SK-N-SH (cell line): ENCODE data around the gene SAPCD2. TPM values are rescaled to one million over a fixed set of nuclear protein-coding genes. Genes with fewer than 3 reads are reported as not detected.

Source experiments
- CTCF ChIA-PET: fragments of 300-600, 350-600 bp; formaldehyde crosslinking; extraction: SDS; loops from one replicate; lab custom pipeline; 2021; lab: Yijun Ruan, JAX
- POLR2A ChIA-PET: fragments of 350-600 bp; sonication (Branson Sonifier 250); formaldehyde crosslinking; extraction: SDS; loops from one replicate; lab custom pipeline; 2020; ENCODE audit warnings: antibody characterized with exemption, inconsistent platforms; lab: Yijun Ruan, JAX
- DNase-seq: peaks from one replicate; pipeline ENCODE4 v3.0.0; 2012
- H2AFZ ChIP-seq: fragments of 200-600 bp; sonication (generic); 2 replicates; pipeline ENCODE4 v1.8.1; 2016; ENCODE audit warnings: antibody characterized with exemption, mild to moderate bottlenecking, low read depth
- H3F3A ChIP-seq: fragments of 200-600 bp; sonication (generic); replicated peaks from 2 replicates; pipeline ENCODE3; 2016; ENCODE audit warnings: antibody characterized with exemption, mild to moderate bottlenecking; ENCODE audit not compliant: insufficient read depth
- H3K27ac ChIP-seq, 2 experiments: fragments of 200-500 bp in 1 of 2; fragments of 200-600 bp in 1 of 2; sonication (Bioruptor generic) in 1 of 2; sonication (generic), shearing (Covaris generic) in 1 of 2; 2 replicates each; pipeline versions ENCODE4 v1.5.1 to v1.6.1; 2014 to 2016; ENCODE audit warnings: low read depth in 2 of 2, inconsistent platforms in 1 of 2, low read length in 1 of 2, mild to moderate bottlenecking in 1 of 2, mixed read lengths in 1 of 2
- H3K27me3 ChIP-seq: fragments of 200-600 bp; sonication (generic), shearing (Covaris generic); 2 replicates; pipeline ENCODE4 v1.6.1; 2016; ENCODE audit warnings: mixed run types; ENCODE audit not compliant: insufficient read depth
- H3K36me3 ChIP-seq, 2 experiments: fragments of 200-500 bp in 1 of 2; fragments of 200-600 bp in 1 of 2; sonication (Bioruptor generic) in 1 of 2; sonication (generic) in 1 of 2; replicated peaks in 1 of 2; 2 replicates each; pipeline versions ENCODE3 to v1.5.1; 2014 to 2016; ENCODE audit warnings: low read length in 1 of 2, mild to moderate bottlenecking in 1 of 2; ENCODE audit not compliant: insufficient read depth in 2 of 2, control insufficient read depth in 1 of 2
- H3K4me1 ChIP-seq, 2 experiments: fragments of 200-500 bp in 1 of 2; fragments of 200-600 bp in 1 of 2; sonication (Bioruptor generic) in 1 of 2; sonication (generic), shearing (Covaris generic) in 1 of 2; 2 replicates each; pipeline versions ENCODE4 v1.5.1 to v1.6.1; 2014 to 2016; ENCODE audit warnings: low read depth in 1 of 2, low read length in 1 of 2, mixed run types in 1 of 2; ENCODE audit not compliant: insufficient read depth in 2 of 2, control insufficient read depth in 1 of 2
- H3K4me2 ChIP-seq: fragments of 200-600 bp; sonication (generic), shearing (Covaris generic); 2 replicates; pipeline ENCODE4 v1.6.1; 2017; ENCODE audit warnings: mixed run types
- H3K4me3 ChIP-seq, 2 experiments: fragments of 200-500 bp in 1 of 2; fragments of 200-600 bp in 1 of 2; sonication (Bioruptor generic) in 1 of 2; sonication (generic), shearing (Covaris generic) in 1 of 2; 2 replicates each; pipeline versions ENCODE4 v1.5.1 to v1.8.1; 2014 to 2016; ENCODE audit warnings: low read depth in 2 of 2, inconsistent platforms in 1 of 2, low read length in 1 of 2, mild to moderate bottlenecking in 1 of 2, mixed read lengths in 1 of 2, moderate library complexity in 1 of 2
- H3K79me2 ChIP-seq: fragments of 200-600 bp; sonication (generic); 2 replicates; pipeline ENCODE4 v1.8.1; 2017; ENCODE audit warnings: mild to moderate bottlenecking; ENCODE audit not compliant: insufficient read depth
- H3K9ac ChIP-seq: fragments of 200-600 bp; sonication (generic); 2 replicates; pipeline ENCODE4 v1.6.1; 2017; ENCODE audit warnings: mixed run types
- H3K9me2 ChIP-seq: fragments of 200-600 bp; sonication (generic); 2 replicates; pipeline ENCODE4 v1.6.1; 2017; ENCODE audit warnings: mixed run types
- H3K9me3 ChIP-seq: fragments of 200-600 bp; sonication (generic); 2 replicates; pipeline ENCODE4 v1.6.1; 2017; ENCODE audit warnings: mixed run types, mild to moderate bottlenecking, moderate library complexity
- H4K20me1 ChIP-seq: fragments of 200-600 bp; sonication (generic); 2 replicates; pipeline ENCODE4 v1.6.1; 2017; ENCODE audit warnings: mild to moderate bottlenecking, mixed run types; ENCODE audit not compliant: insufficient read depth
- CHD2 ChIP-seq: fragments of 150-350 bp; IDR thresholded peaks from 2 replicates; pipeline ENCODE4 v1.6.1; 2018; ENCODE audit warnings: low read length; ENCODE audit not compliant: partially characterized antibody
- ELF1 ChIP-seq: IDR thresholded peaks from 2 replicates; pipeline ENCODE4 v1.4.0; 2012
- EP300 ChIP-seq, 2 experiments: IDR thresholded peaks; 2 replicates each; pipeline versions ENCODE4 v1.4.0 to v1.6.1; 2012; ENCODE audit warnings: borderline replicate concordance in 1 of 2, low read depth in 1 of 2, low read length in 1 of 2
- EZH2phosphoT487 ChIP-seq: fragments of 200-600 bp; sonication (generic); IDR thresholded peaks from 2 replicates; pipeline ENCODE4 v1.6.1; 2017; ENCODE audit warnings: low read depth, mixed run types, mild to moderate bottlenecking, antibody characterized with exemption, moderate library complexity, borderline replicate concordance
- FOSL2 ChIP-seq: IDR thresholded peaks from 2 replicates; pipeline ENCODE4 v1.4.0; 2012; ENCODE audit warnings: low read depth, mild to moderate bottlenecking, moderate library complexity, borderline replicate concordance
- FOXJ3 ChIP-seq: sonication (generic); formaldehyde crosslinking; IDR thresholded peaks from 2 replicates; pipeline ENCODE4 v1.5.1; 2020; ENCODE audit warnings: mild to moderate bottlenecking, missing genetic modification reagents
- IRF3 ChIP-seq: fragments of 150-350 bp; IDR thresholded peaks from 2 replicates; pipeline ENCODE4 v1.6.1; 2016; ENCODE audit warnings: mild to moderate bottlenecking, low read depth, low read length
- MAX ChIP-seq: IDR thresholded peaks from 2 replicates; pipeline ENCODE4 v1.4.0; 2012; ENCODE audit warnings: low read depth
- MXI1 ChIP-seq: IDR thresholded peaks from 2 replicates; pipeline ENCODE4 v1.6.1; 2012; ENCODE audit warnings: mild to moderate bottlenecking, low read depth, low read length, improper control_type of control experiment
- NFIC ChIP-seq: IDR thresholded peaks from 2 replicates; pipeline ENCODE4 v1.4.0; 2012; ENCODE audit warnings: borderline replicate concordance
- PBX3 ChIP-seq: IDR thresholded peaks from 2 replicates; pipeline ENCODE4; 2012
- POLR2AphosphoS5 ChIP-seq: IDR thresholded peaks from 2 replicates; pipeline ENCODE4 v1.6.1; 2012; ENCODE audit warnings: low read depth, low read length
- RAD21 ChIP-seq: IDR thresholded peaks from 2 replicates; pipeline ENCODE4 v1.6.1; 2012; ENCODE audit warnings: mild to moderate bottlenecking, low read length
- RCOR1 ChIP-seq: fragments of 150-350 bp; IDR thresholded peaks from 2 replicates; pipeline ENCODE4 v1.6.1; 2017; ENCODE audit warnings: antibody characterized with exemption, low read length
- RFX5 ChIP-seq: IDR thresholded peaks from 2 replicates; pipeline ENCODE4 v1.6.1; 2012; ENCODE audit warnings: mild to moderate bottlenecking, improper control_type of control experiment, low read length
- SIN3A ChIP-seq: IDR thresholded peaks from 2 replicates; pipeline ENCODE4 v1.6.1; 2012; ENCODE audit warnings: low read depth, mild to moderate bottlenecking, low read length, moderate library complexity, borderline replicate concordance
- TCF12 ChIP-seq: IDR thresholded peaks from 2 replicates; pipeline ENCODE4 v1.4.0; 2012
- TEAD4 ChIP-seq: IDR thresholded peaks from 2 replicates; pipeline ENCODE4 v1.4.0; 2012; ENCODE audit warnings: mild to moderate bottlenecking, borderline replicate concordance; ENCODE audit not compliant: insufficient read depth
- USF1 ChIP-seq: IDR thresholded peaks from 2 replicates; pipeline ENCODE4 v1.4.0; 2012; ENCODE audit warnings: low read depth, borderline replicate concordance
- USF2 ChIP-seq: fragments of 150-350 bp; IDR thresholded peaks from 2 replicates; pipeline ENCODE4 v1.6.1; 2017; ENCODE audit warnings: antibody characterized with exemption, low read length, low read depth, borderline replicate concordance
- WGBS: methylation state at CpG from one replicate; pipeline ENCODE4 v1.1.6; 2017; ENCODE audit warnings: low lambda C conversion rate; 5-methylcytosine and 5-hydroxymethylcytosine counted together
- polyA plus RNA-seq, 3 experiments: library from polyadenylated mRNA; depleted of rRNA; stranded (reverse); fragments of >200 nt; gene quantifications; 2 replicates each; pipeline ENCODE4 v1.2.3, GENCODE V29; 2012

Gene SAPCD2
- polyA plus RNA-seq, 1 of the 3 experiments (the other 2 are of a cell fraction) = 6.0 TPM

- Histone ChIP-seq H3K27me3 (no peaks in the 10 kb centered on the region), H3K4me3 (peak overlapping the region; percentile 53 to 57), H2AFZ (no peak overlapping the region), H3K9me2 (no peaks in the 10 kb centered on the region), H3K4me2 (peak overlapping the region; percentile 48), H3K9ac (no peak overlapping the region), H4K20me1 (peaks cover 12% of the 10 kb centered on the region; the same call in 1 of the 2 replicates), H3K9me3 (no peaks in the 10 kb centered on the region), H3F3A (peaks cover 11% of the 10 kb centered on the region), H3K36me3 (no peaks in the 10 kb centered on the region), H3K27ac (no peak overlapping the region), H3K4me1 (peaks cover 0 to 29% of the 10 kb centered on the region in 2 experiments; a peak in 1 of 4 replicates), H3K79me2 (0 out of 2 replicates have a peak, but pooled peaks cover 3% of the 10 kb centered on the region)
- ChIA-PET CTCF (interaction anchor here (0.5 to 16.8 kb wide), 13 partner anchors 8 to 1843 kb away, joined by 3 to 803 read pairs (median 12); partner anchors contain the start of genes ABCA2, CYSRT1, ENTPD2 and FUT7), POLR2A (interaction anchor here (0.6 to 2.8 kb wide), 3 partner anchors 14 to 23 kb away, joined by 3 to 21 read pairs (median 12); partner anchors contain the start of genes MAN1B1 and NPDC1)
- TF ChIP-seq IRF3 (no peak), SIN3A (no peak), PBX3 (no peak), EP300 (IDR thresholded peaks at IDR 0.05; ENCODE audit: borderline replicate concordance in 1 of 2, low read depth in 1 of 2, low read length in 1 of 2) (no peak), MXI1 (no peak), CHD2 (no peak), TEAD4 (no peak), TCF12 (no peak), RCOR1 (no peak), EZH2phosphoT487 (no peak), RFX5 (no peak), MAX (no peak), RAD21 (no peak), NFIC (no peak), USF2 (no peak), USF1 (no peak), FOSL2 (no peak), FOXJ3 (CRISPR knock-in tag) (no peak), POLR2AphosphoS5 (no peak), ELF1 (no peak)
- 3% methylated on average over 6 of the region's 52 CpGs for WGBS
- peak; percentile 67 for DNase-seq
Measured at GRCh38 chr9:137069508-137070091, 757 bp downstream of the SAPCD2 start.
